Keratinocyte (primary cell): Measurements from ENCODE around the gene PSAP. TPM values are rescaled to one million over a fixed set of nuclear protein-coding genes. Genes with fewer than 3 reads are reported as not detected.

ENCODE experiments used
- DNase-seq: peaks from one replicate; pipeline ENCODE4 v3.0.0-alpha.2; 2011; ENCODE audit warnings: low read depth, missing footprints, low spot score
- FAIRE-seq: peaks from 2 replicates; lab custom pipeline; 2011; peaks lifted over from hg19 to GRCh38; lab: Jason Lieb, UNC
- H2AFZ ChIP-seq: 2 replicates; pipeline ENCODE4 v1.6.0; 2012; ENCODE audit warnings: low read length, control low read depth, inconsistent platforms; ENCODE audit not compliant: control insufficient read depth
- H3K27ac ChIP-seq: 2 replicates; pipeline ENCODE4 v1.5.1; 2011; ENCODE audit warnings: low read length; ENCODE audit not compliant: control insufficient read depth, insufficient read depth
- H3K27me3 ChIP-seq: 3 replicates; pipeline ENCODE4 v1.6.0; 2011; ENCODE audit warnings: low read length; ENCODE audit not compliant: control insufficient read depth, insufficient read depth; ENCODE audit errors: extremely low read depth
- H3K36me3 ChIP-seq, 2 experiments: 2 replicates in 1 of 2; 3 replicates in 1 of 2; pipeline ENCODE4 v1.5.1; 2011; ENCODE audit warnings: low read length in 2 of 2, mild to moderate bottlenecking in 1 of 2; ENCODE audit not compliant: control insufficient read depth in 2 of 2, insufficient read depth in 2 of 2; ENCODE audit errors: extremely low read depth in 1 of 2
- H3K4me1 ChIP-seq: 3 replicates; pipeline ENCODE4 v1.5.1; 2011; ENCODE audit warnings: low read length; ENCODE audit not compliant: control insufficient read depth, insufficient read depth; ENCODE audit errors: extremely low read depth
- H3K4me2 ChIP-seq: 3 replicates; pipeline ENCODE4 v1.6.0; 2011; ENCODE audit warnings: low read depth, low read length; ENCODE audit not compliant: control insufficient read depth, insufficient read depth; ENCODE audit errors: extremely low read depth
- H3K4me3 ChIP-seq, 3 experiments: fragments of 200-600 bp in 1 of 3; sonication (generic) in 1 of 3; 2 replicates in 2 of 3; 3 replicates in 1 of 3; pipeline ENCODE4 v1.5.1; 2011 to 2016; ENCODE audit warnings: low read length in 3 of 3, mild to moderate bottlenecking in 3 of 3, control low read depth in 2 of 3, inconsistent platforms in 1 of 3, low read depth in 1 of 3, mixed read lengths in 1 of 3, mixed run types in 1 of 3, moderate library complexity in 1 of 3; ENCODE audit not compliant: control insufficient read depth in 2 of 3, insufficient read depth in 2 of 3; ENCODE audit errors: extremely low read depth in 1 of 3
- H3K79me2 ChIP-seq: 2 replicates; pipeline ENCODE4 v1.6.0; 2012; ENCODE audit warnings: low read length; ENCODE audit not compliant: control insufficient read depth, insufficient read depth
- H3K9ac ChIP-seq: 3 replicates; pipeline ENCODE4 v1.6.0; 2011; ENCODE audit warnings: low read length; ENCODE audit not compliant: control insufficient read depth, insufficient read depth; ENCODE audit errors: extremely low read depth
- H3K9me1 ChIP-seq: 3 replicates; pipeline ENCODE4 v1.6.0; 2011; ENCODE audit warnings: low read length; ENCODE audit not compliant: control insufficient read depth, insufficient read depth; ENCODE audit errors: extremely low read depth
- H3K9me3 ChIP-seq: 2 replicates; pipeline ENCODE4 v1.5.1; 2012; ENCODE audit warnings: low read depth, low read length; ENCODE audit not compliant: control insufficient read depth
- H4K20me1 ChIP-seq: 3 replicates; pipeline ENCODE4 v1.6.0; 2011; ENCODE audit warnings: low read length; ENCODE audit not compliant: control insufficient read depth, insufficient read depth; ENCODE audit errors: extremely low read depth
- CTCF ChIP-seq, 3 experiments: IDR thresholded peaks in 1 of 3; conservative IDR thresholded peaks in 1 of 3; optimal IDR thresholded peaks in 1 of 3; 2 replicates in 2 of 3; 3 replicates in 1 of 3; pipeline versions ENCODE3 to v1.5.1; 2011; ENCODE audit warnings: low read length in 3 of 3, mild to moderate bottlenecking in 3 of 3, moderate library complexity in 2 of 3, control low read depth in 1 of 3, inconsistent platforms in 1 of 3; ENCODE audit not compliant: insufficient read depth in 2 of 3; ENCODE audit errors: extremely low read depth in 1 of 3
- EZH2 ChIP-seq: IDR thresholded peaks from one replicate; pipeline ENCODE4 v1.6.1; 2012; ENCODE audit warnings: inconsistent platforms, mild to moderate bottlenecking, low read length, moderate library complexity
- dilution Hi-C: fragments of 300-500 bp; cut with MboI; formaldehyde crosslinking; loops from one replicate; pipeline ENCODE4 v1.7.0; 2020; ENCODE audit warnings: low sequenced_read_pairs; ENCODE audit not compliant: extremely low pct_ligation_motif_present
- polyA plus RNA-seq, 5 experiments: library from polyadenylated mRNA; depleted of rRNA in 3 of 5; stranded (reverse) in 3 of 5; stranded (forward) in 1 of 5; unstranded in 1 of 5; fragments of >200 nt; gene quantifications; 1 replicate in 1 of 5; 2 replicates in 3 of 5; 3 replicates in 1 of 5; pipeline versions ENCODE4 v1.2.1 to v1.2.3, GENCODE V29; 2011 to 2012; ENCODE audit warnings: missing spikeins in 2 of 5, low read depth in 1 of 5, low replicate concordance in 1 of 5

Gene PSAP
- polyA plus RNA-seq, 1 donor (not counting 4 experiments of a cell fraction or from before 2014, with no cell fraction given) = 1,075 TPM

- Histone ChIP-seq H3K9me3 (no peaks in the 10 kb centered on the region), H3K27me3 (peaks cover 6% of the 10 kb centered on the region), H4K20me1 (peaks cover 2% of the 10 kb centered on the region), H3K4me2 (no peak overlapping the region), H3K4me1 (no peaks in the 10 kb centered on the region), H3K27ac (no peak overlapping the region), H3K9ac (no peak overlapping the region), H2AFZ (no peak overlapping the region), H3K9me1 (no peaks in the 10 kb centered on the region), H3K4me3 (no peak overlapping the region), H3K36me3 (no peaks in the 10 kb centered on the region), H3K79me2 (no peaks in the 10 kb centered on the region)
- DNase-seq = no peak
- dilution Hi-C loops = no loop called here
- peak; percentile 70 for FAIRE-seq
- TF ChIP-seq EZH2 (no peak), CTCF (optimal IDR thresholded peaks at IDR 0.05 in 1 of 3, IDR thresholded peaks at IDR 0.05 in 1 of 3, conservative IDR thresholded peaks at IDR 0.05 in 1 of 3; ENCODE audit: extremely low read depth in 1 of 3, insufficient read depth in 2 of 3, low read length in 3 of 3) (no peak)
Observed at GRCh38 chr10:71795248-71795647, 55.8 kb downstream of the PSAP start.

DNA sequence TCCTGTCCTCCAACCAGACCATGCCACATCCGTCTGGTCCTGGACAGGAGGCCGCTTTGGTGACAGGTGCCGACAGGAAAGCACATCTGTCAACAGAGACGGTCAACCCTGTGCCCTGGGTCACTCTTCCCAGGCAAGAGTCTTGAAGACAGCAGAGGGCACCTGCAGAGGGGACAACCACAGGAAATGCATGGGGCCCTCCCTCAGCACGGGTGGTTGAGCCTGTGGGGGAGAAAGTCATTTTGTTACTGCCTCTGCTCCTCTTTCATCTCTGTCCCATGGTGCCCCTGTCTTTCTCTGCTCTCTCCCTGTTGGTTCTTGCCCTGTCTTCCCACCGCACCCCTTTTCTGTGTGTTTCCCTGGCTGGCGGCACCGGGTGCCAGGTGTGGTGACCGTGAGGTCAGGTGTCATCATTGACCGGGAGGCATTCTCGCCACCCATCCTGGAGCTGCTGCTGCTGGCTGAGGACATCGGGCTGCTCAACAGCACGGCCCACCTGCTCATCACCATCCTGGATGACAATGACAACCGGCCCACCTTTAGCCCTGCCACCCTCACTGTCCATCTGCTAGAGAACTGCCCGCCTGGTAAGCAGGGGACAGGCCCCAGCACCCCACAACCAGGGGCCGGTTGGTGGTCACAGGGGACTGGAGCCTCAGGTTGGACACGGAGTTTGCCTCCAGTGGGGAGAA, 60.2 kb downstream of the PSAP start:
- H2AFZ ChIP-seq = no peak overlapping the region
- H3K27me3 ChIP-seq = no peaks in the 10 kb centered on the region
- FAIRE-seq (no peak), DNase-seq (no peak)
- no peaks in the 10 kb centered on the region for H3K9me3 ChIP-seq
- H3K27ac ChIP-seq = no peak overlapping the region
- no peak overlapping the region for H3K4me2 ChIP-seq
- TF ChIP-seq EZH2 (no peak), CTCF (optimal IDR thresholded peaks at IDR 0.05 in 1 of 3, IDR thresholded peaks at IDR 0.05 in 1 of 3, conservative IDR thresholded peaks at IDR 0.05 in 1 of 3; ENCODE audit: extremely low read depth in 1 of 3, insufficient read depth in 2 of 3, low read length in 3 of 3) (no peak)
- H4K20me1 ChIP-seq = no peaks in the 10 kb centered on the region
- dilution Hi-C loops = no loop called here
- H3K4me3 ChIP-seq = no peak overlapping the region
- no peak overlapping the region for H3K9ac ChIP-seq
- H3K79me2 ChIP-seq = no peaks in the 10 kb centered on the region
- H3K4me1 ChIP-seq = no peaks in the 10 kb centered on the region
- H3K9me1 ChIP-seq = no peaks in the 10 kb centered on the region
- no peaks in the 10 kb centered on the region for H3K36me3 ChIP-seq
